AG04450 (cell line): Measurements from ENCODE around the gene RPL10A. TPM values are rescaled to one million over a fixed set of nuclear protein-coding genes. Genes with fewer than 3 reads are reported as not detected.
"Not testable (repeated sequence)": the region's sequence is repeated elsewhere in the genome, so short reads cannot be mapped to it uniquely, and the experiment has no call there.

ENCODE experiments used
- CTCF ChIA-PET: fragments of 300-600, 350-600 bp; formaldehyde crosslinking; extraction: SDS; loops from one replicate; lab custom pipeline; 2022; ENCODE audit warnings: antibody characterized with exemption, inconsistent platforms; lab: Charles Lee
- POLR2A ChIA-PET: fragments of 350-600 bp; formaldehyde crosslinking; extraction: SDS; loops from one replicate; lab custom pipeline; 2021; ENCODE audit warnings: antibody characterized with exemption, inconsistent platforms; lab: Yijun Ruan, JAX
- DNase-seq: peaks from one replicate; pipeline ENCODE4 v3.0.0-alpha.2; 2011; ENCODE audit warnings: low read depth, low spot score
- H3K27ac ChIP-seq: one replicate; pipeline ENCODE4 v1.5.1; 2012; ENCODE audit warnings: low read depth, low read length, control low read depth
- H3K27me3 ChIP-seq: one replicate; pipeline ENCODE4 v1.6.0; 2012; ENCODE audit warnings: low read length; ENCODE audit not compliant: control insufficient read depth, insufficient read depth
- H3K4me3 ChIP-seq: 2 replicates; pipeline ENCODE4 v1.5.1; 2011; ENCODE audit warnings: mild to moderate bottlenecking, low read depth, low read length, control low read depth
- H3K9me3 ChIP-seq: 2 replicates; pipeline ENCODE4 v1.5.1; 2012; ENCODE audit warnings: low read length; ENCODE audit not compliant: control insufficient read depth, insufficient read depth
- CTCF ChIP-seq: IDR thresholded peaks from 2 replicates; pipeline ENCODE4 v1.5.1; 2011; ENCODE audit warnings: low read depth, low read length, control low read depth, inconsistent platforms
- polyA plus RNA-seq: library from polyadenylated mRNA; depleted of rRNA; stranded (reverse); fragments of >200 nt; gene quantifications from 2 replicates; pipeline ENCODE4 v1.2.3, GENCODE V29; 2011

RPL10A gene
- polyA plus RNA-seq, 1 experiment, result 2,636 TPM

- DNase-seq, result no peak
- no peak for TF ChIP-seq CTCF
- H3K27me3 ChIP-seq, result peaks cover 57% of the 10 kb centered on the region
- no peak overlapping the region for H3K4me3 ChIP-seq
- POLR2A ChIA-PET, result no interaction called here
- H3K27ac ChIP-seq, result no peak overlapping the region
- CTCF ChIA-PET, result interaction anchor here (0.6 to 1.2 kb wide), 3 partner anchors 11 to 200 kb away, joined by 3 to 9 read pairs (median 7); no protein-coding TSS in a partner anchor
- no peaks in the 10 kb centered on the region; the same call in 1 of the 2 replicates for H3K9me3 ChIP-seq
Measured at GRCh38 chr6:35510916-35511561, 42.8 kb downstream of the RPL10A start.

GRCh38 chr6:35511562-35511941 is 43.4 kb downstream of the RPL10A start:
- CTCF ChIA-PET, result interaction anchor here (0.6 kb wide), 1 partner anchor 11 kb away, joined by 7 read pairs; no protein-coding TSS in a partner anchor
- no peak overlapping the region for H3K4me3 ChIP-seq
- H3K9me3 ChIP-seq, result no peaks in the 10 kb centered on the region; the same call in 1 of the 2 replicates
- no peak overlapping the region for H3K27ac ChIP-seq
- POLR2A ChIA-PET, result no interaction called here
- no peak for DNase-seq
- TF ChIP-seq CTCF, result no peak
- H3K27me3 ChIP-seq, result peaks cover 54% of the 10 kb centered on the region

GRCh38 chr6:35512006-35512405 is 43.8 kb downstream of the RPL10A start:
- no peak for TF ChIP-seq CTCF
- POLR2A ChIA-PET, result no interaction called here
- no peak overlapping the region for H3K27ac ChIP-seq
- peaks cover 49% of the 10 kb centered on the region for H3K27me3 ChIP-seq
- no peaks in the 10 kb centered on the region; the same call in 1 of the 2 replicates for H3K9me3 ChIP-seq
- CTCF ChIA-PET, result interaction anchor here (0.6 kb wide), 1 partner anchor 11 kb away, joined by 7 read pairs; no protein-coding TSS in a partner anchor
- no peak for DNase-seq
- H3K4me3 ChIP-seq, result no peak overlapping the region

GRCh38 chr6:35512740-35513139 is 44.5 kb downstream of the RPL10A start, which contains the start of gene TULP1:
TSS of gene TULP1 (minus strand) at chr6:35512896. CDS start at chr6:35512858, 38 bp downstream.
- peaks cover 48% of the 10 kb centered on the region for H3K27me3 ChIP-seq
- no peak for TF ChIP-seq CTCF
- H3K9me3 ChIP-seq, result no peaks in the 10 kb centered on the region; the same call in 1 of the 2 replicates
- H3K4me3 ChIP-seq, result no peak within 1 kb of the TSS
- POLR2A ChIA-PET, result no interaction called here
- DNase-seq, result no peak
- CTCF ChIA-PET, result interaction anchor here (2.5 kb wide), 1 partner anchor 10 kb away, joined by 14 read pairs; no protein-coding TSS in a partner anchor
- no peak within 1 kb of the TSS for H3K27ac ChIP-seq

- ChIA-PET CTCF (interaction anchor here (2.5 kb wide), 1 partner anchor 8 kb away, joined by 14 read pairs; no protein-coding TSS in a partner anchor), POLR2A (no interaction called here)
- no peak for TF ChIP-seq CTCF
- no peak for DNase-seq
- Histone ChIP-seq H3K9me3 (no peaks in the 10 kb centered on the region; the same call in 1 of the 2 replicates), H3K27ac (no peak overlapping the region), H3K4me3 (no peak overlapping the region), H3K27me3 (peaks cover 38% of the 10 kb centered on the region)
Measured at GRCh38 chr6:35514587-35514986, 46.4 kb downstream of the RPL10A start.

GRCh38 chr6:35515939-35516338 is 47.7 kb downstream of the RPL10A start:
- POLR2A ChIA-PET, H3K9me3 ChIP-seq, H3K4me3 ChIP-seq, DNase-seq, H3K27ac ChIP-seq: not testable (repeated sequence)
- CTCF ChIA-PET, result interaction anchor here (0.6 to 2.3 kb wide), 3 partner anchors 221 to 558 kb away, joined by 3 to 10 read pairs (median 4); no protein-coding TSS in a partner anchor
- H3K27me3 ChIP-seq, result peaks cover 26% of the 10 kb centered on the region
